Measurements from ENCODE around the gene GTF2H4.

The GTF2H4 gene

GRCh38 chr6:30930506-30930905, 22.5 kb downstream of the GTF2H4 start:
- DNase-seq (ENCODE audit: low read depth): no peak
- no peak overlapping the region for H3K4me3 ChIP-seq (ENCODE audit: low read length)
- TF ChIP-seq, protein P1, sequence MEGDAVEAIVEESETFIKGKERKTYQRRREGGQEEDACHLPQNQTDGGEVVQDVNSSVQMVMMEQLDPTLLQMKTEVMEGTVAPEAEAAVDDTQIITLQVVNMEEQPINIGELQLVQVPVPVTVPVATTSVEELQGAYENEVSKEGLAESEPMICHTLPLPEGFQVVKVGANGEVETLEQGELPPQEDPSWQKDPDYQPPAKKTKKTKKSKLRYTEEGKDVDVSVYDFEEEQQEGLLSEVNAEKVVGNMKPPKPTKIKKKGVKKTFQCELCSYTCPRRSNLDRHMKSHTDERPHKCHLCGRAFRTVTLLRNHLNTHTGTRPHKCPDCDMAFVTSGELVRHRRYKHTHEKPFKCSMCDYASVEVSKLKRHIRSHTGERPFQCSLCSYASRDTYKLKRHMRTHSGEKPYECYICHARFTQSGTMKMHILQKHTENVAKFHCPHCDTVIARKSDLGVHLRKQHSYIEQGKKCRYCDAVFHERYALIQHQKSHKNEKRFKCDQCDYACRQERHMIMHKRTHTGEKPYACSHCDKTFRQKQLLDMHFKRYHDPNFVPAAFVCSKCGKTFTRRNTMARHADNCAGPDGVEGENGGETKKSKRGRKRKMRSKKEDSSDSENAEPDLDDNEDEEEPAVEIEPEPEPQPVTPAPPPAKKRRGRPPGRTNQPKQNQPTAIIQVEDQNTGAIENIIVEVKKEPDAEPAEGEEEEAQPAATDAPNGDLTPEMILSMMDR (IDR thresholded peaks at IDR 0.05; ENCODE audit: insufficient read depth, low read depth, low read length, missing control alignments): no peak

DNA sequence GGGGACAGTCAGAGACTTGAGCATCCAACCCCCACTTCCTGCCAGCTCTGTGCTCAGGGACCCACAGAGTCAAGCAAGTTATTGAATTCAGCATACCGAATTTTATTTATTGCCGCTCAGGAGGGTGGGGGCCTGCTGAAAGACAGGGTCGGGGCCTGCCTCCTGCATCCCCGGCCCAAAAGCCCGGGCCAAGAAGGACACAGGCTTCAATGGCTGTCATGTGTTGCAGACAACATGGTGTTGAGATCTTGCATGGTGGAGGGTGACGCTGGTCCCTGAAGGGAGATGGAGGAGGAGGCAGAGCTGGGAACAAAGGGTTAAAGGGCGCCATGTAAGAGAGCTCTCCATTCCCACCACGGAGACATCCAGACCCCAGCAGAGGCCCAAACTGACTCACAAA, 23.3 kb downstream of the GTF2H4 start:
- no peak for DNase-seq (ENCODE audit: low read depth)
- TF ChIP-seq, protein P1 (IDR thresholded peaks at IDR 0.05; ENCODE audit: insufficient read depth, low read depth, low read length, missing control alignments): no peak
- H3K4me3 ChIP-seq (ENCODE audit: low read length): no peak overlapping the region

DNA sequence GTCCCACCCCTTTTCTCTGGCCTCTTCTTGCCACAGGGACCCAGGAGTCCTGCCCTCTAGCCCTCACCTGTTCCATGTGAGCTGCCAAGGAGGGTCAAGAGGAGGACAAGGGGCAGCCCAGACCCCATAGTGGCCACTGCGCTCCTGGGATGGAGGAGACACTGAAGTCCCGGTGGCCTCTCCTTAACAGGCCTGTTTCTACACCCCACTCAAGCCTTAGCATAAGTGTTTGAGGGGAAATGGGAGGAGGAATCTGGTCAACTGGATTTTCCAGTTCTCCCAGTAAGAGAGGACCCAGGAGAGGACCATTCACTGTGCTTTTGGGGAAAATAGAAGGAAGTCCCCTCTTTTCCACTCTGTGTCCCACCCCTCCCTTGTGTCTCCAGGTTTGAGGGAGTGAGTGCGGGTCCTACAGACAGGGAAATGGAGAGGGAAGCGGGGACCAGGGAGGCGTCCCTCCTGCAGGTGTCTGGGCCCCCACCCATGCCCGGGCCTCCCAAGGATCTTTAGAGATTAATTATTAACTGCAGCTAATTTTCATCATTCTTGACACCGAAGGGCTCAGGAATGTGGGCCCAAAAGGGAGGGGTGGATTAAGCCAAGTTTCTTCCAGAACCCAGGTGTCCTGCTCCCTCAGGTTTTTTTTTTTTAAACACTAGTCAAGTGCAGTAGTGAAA, 24.1 kb downstream of the GTF2H4 start, which contains the start of gene SFTA2:
Gene SFTA2 (minus strand): TSS at position 202 of the 677 bp plus-strand sequence. CDS start 74 bp downstream, at position 128.
- no peak for DNase-seq (ENCODE audit: low read depth)
- TF ChIP-seq, protein P1 (IDR thresholded peaks at IDR 0.05; ENCODE audit: insufficient read depth, low read depth, low read length, missing control alignments): no peak
- H3K4me3 ChIP-seq (ENCODE audit: low read length): no peak within 1 kb of the TSS

DNA sequence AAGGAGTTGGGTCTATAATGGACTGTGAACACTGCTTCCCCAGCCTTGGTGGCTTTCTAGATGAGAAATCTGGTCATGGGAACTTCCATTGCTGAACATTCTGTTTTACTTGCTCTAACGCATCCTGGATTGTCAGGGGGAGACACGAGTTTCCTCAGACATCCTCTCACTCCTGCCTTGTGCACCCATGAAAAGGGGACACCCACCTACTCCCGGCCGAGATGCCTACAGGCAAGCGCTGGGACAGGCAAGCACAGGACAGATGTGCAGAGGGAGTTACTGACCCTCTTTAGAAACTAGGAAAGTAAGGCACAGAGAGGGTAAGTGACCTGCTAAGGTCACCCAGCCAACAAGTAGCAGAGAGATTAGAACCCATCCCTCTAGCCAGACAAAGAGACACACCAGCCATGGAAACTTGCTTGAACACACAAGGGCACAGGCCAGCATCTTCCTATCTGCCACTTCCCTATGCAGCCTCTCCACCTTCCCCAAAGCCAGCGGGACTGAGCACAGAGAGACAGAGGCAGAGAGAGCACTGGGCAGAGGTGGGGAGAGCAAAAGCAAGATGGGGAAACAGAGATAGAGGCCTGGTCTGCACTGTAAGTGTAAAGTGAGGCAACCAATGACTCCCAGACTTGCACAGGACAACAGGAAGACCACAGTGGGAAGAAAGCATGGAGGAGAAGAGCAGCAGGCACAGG, 24.8 kb downstream of the GTF2H4 start:
- H3K4me3 ChIP-seq (ENCODE audit: low read length): no peak overlapping the region
- TF ChIP-seq, protein P1 (IDR thresholded peaks at IDR 0.05; ENCODE audit: insufficient read depth, low read depth, low read length, missing control alignments): no peak
- no peak for DNase-seq (ENCODE audit: low read depth)

DNA sequence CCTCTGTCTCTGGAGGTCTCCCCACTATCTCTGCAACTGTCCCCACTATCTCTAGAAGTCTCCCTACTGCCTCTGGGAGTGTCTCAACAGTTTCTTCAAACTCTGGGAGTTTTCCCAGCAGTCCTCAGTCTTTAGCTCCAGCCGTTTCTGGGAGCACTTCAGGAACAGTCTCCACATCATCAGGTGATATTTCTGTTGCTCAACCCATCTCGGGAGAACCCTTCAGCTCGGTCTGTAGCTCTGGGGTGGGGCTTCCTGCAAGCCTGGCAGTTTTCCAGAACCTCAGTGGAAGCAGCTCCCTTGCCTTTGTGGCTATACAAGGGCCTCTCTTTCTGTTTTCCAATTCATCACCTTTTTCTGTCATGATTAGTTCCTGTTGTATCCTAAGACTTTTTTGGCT, 27.0 kb downstream of the GTF2H4 start:
- peak; percentile 75 for DNase-seq (ENCODE audit: low read depth)
- TF ChIP-seq, protein P1 (IDR thresholded peaks at IDR 0.05; ENCODE audit: insufficient read depth, low read depth, low read length, missing control alignments): no peak
- H3K4me3 ChIP-seq (ENCODE audit: low read length): no peak overlapping the region

- H3K4me3 ChIP-seq (ENCODE audit: low read length): no peak overlapping the region
- DNase-seq (ENCODE audit: low read depth): no peak
- TF ChIP-seq, protein P1 (IDR thresholded peaks at IDR 0.05; ENCODE audit: insufficient read depth, low read depth, low read length, missing control alignments): no peak
Measured at GRCh38 chr6:30937265-30937664, 29.3 kb downstream of the GTF2H4 start.

All from epithelial cell of esophagus (primary cell).